Activated T-cell treated with anti-CD3 and anti-CD28 coated beads, Interleukin-2, amount 50 U/mL, for 72 hours (primary cell): ENCODE measurements around the gene ZFPM1. TPM values are rescaled to one million over a fixed set of nuclear protein-coding genes. Genes with fewer than 3 reads are reported as not detected.

Source experiments
- total RNA-seq, 2 donors: library from RNA; stranded (reverse); gene quantifications; one replicate each; pipeline ENCODE4 v1.2.3, GENCODE V29; 2022

The ZFPM1 gene
- total RNA-seq, 2 donors from 2014 or later = 12.2 to 13.8 TPM

Other genes starting within 250 kb of the ZFPM1 start
- gene ZNF469, start 70.3 kb upstream of the ZFPM1 start, total RNA-seq = under 1 TPM; 0.34 to 0.65 TPM
- 10 to 100 TPM; 88.7 to 99.0 TPM for gene ZC3H18, start 117.1 kb downstream of the ZFPM1 start, total RNA-seq
- under 1 TPM in 1 of 2 donors, not detected in 1; 0.41 TPM for gene IL17C, start 185.3 kb downstream of the ZFPM1 start, total RNA-seq
- 100 to 1,000 TPM; 199 to 318 TPM for gene CYBA, start 197.8 kb downstream of the ZFPM1 start, total RNA-seq
- gene MVD, start 209.8 kb downstream of the ZFPM1 start, total RNA-seq = 10 to 100 TPM; 64.5 to 80.5 TPM
- gene SNAI3, start 233.2 kb downstream of the ZFPM1 start, total RNA-seq = 10 to 100 TPM in 1 of 2 donors, 1 to 10 TPM in 1; 8.4 to 10.5 TPM